Measurements from ENCODE around the gene RABAC1.
"Not testable (repeated sequence)": the region's sequence is repeated elsewhere in the genome, so short reads cannot be mapped to it uniquely, and the experiment has no call there.

RABAC1 gene

GRCh38 chr19:41915776-41916414 is 43.2 kb downstream of the RABAC1 start:
- no peak for DNase-seq (ENCODE audit: low read depth in 2 of 2)

GRCh38 chr19:41915021-41915775 is 43.9 kb downstream of the RABAC1 start:
- DNase-seq (ENCODE audit: low read depth in 2 of 2), result no peak

DNA sequence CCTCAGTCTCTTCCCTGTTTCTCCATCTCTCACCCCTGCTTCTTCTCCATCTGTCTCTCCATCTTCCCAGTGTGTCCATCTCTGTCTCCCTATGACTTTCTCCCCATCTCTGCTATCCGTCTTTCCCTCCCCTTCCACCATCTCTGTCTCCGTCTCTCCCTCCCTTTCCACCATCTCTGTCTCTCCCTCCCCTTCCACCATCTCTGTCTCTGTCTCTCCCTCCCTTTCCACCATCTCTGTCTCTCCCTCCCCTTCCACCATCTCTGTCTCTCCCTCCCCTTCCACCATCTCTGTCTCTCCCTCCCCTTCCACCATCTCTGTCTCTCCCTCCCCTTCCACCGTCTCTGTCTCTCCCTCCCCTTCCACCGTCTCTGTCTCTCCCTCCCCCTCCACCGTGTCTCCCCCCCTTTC is 44.7 kb downstream of the RABAC1 start:
- not testable (repeated sequence) for DNase-seq (ENCODE audit: low read depth in 2 of 2)

DNA sequence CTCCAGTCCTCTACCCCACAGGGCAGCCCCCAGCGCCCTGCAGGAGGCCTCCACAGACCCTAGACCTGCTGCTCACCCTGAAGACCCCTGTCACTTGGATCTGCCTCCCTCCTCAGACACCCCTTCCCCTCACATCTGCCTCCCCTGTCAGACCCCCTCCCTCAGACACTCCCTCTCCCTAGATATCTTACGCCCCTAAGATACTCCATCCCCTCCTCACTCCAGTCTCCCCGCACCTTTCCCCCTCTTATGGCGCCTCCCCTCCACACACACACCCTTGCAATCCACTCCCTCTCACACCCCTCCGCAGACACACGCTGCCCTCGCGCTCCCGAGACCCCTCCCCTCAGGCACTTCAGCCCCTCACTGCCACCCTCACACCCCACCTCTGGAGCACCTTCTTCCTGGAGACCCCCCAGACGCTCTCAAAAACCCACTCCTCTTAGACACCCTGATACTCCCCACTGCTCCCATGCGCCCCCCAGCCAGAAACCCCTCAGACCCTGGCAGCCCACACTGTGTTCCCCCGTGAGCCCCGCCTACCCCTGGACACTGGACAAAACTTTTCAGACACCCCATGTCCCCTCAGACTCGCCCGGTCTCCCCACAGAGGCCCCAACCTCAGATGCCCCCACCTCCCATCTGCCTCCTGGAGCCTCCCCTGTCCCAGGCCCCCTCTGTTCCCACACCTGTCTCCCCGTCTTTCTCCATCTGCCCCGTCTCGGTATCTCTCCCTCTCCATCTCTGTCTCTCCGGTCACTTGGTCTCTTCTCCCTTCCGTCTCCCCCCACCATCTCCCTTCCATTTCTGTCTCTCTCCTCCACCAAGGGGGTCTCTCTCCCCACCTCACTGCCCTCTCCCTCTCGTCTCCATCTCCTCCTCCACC is 45.3 kb downstream of the RABAC1 start:
- no peak for DNase-seq (ENCODE audit: low read depth in 2 of 2)

DNA sequence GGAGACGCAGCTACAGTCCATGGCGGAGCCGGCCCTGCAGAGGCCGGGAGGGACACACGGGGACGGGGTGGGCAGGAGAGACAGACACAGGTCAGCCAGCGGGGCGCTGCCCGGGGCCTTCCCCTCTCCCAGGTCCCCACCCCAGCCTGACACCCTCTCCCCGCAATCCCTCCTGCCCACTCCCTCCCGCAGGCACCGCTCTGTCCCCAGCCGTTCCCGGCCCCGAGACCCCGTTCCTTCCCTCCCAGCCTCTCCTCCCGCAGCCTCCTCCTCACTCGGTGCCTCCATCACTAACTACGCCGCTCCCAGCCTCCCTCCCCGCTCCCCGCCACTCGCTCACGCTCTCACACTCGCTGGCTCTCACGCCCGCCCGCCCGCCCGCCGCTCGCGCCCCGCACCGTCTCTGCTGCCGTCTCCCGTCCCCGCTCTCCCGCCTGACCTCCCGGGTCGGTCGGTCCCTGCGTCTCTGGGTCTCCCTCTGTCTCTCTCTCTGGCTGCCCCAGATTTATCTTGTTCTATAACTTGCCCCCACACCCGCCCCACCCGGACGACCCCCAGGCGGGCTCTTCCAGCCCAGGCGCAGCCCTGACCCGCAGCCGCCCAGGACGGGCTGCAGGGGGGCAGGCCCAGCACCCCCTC is 46.1 kb downstream of the RABAC1 start:
- DNase-seq (ENCODE audit: low read depth in 2 of 2), result no peak

DNA sequence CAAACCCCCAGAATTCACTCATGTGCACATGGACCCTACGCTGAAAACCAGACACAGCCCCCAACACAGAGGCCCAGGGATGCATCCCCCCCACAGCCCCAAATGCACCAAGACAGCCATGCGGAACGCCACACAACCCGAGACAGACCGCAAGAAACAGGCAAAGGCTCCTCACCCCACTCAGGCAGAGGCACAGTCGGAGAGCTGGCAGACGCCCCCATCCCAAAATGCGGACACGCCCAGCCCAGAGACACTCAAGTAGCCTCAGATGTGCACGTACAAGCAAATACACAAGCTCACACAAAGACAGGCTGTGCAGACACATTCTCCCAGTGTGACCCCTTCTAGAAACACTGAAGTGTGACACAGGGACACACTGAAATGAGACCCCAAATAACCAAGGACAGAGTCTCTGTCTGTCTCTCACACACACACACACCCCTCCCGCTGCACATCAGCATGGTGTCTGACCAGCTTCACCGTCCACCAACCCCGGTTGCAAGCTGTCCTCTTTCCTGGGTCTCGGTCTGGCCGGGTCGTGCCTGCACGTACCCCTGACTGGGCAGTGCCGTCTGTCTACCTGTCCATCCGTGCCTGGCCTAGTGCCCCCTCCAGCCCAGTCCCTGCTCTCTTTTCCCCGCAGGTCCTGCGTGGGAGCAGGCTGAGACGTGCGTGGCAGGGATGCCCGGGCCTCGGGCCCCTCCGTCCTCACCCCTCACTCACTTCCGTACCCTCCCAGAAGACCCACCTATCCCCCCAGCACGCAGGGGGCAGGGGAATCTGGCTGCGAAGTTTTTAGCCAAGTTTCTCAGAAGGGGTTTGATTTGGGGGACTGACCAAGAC is 47.0 kb downstream of the RABAC1 start:
- DNase-seq (ENCODE audit: low read depth in 2 of 2), result no peak

DNA sequence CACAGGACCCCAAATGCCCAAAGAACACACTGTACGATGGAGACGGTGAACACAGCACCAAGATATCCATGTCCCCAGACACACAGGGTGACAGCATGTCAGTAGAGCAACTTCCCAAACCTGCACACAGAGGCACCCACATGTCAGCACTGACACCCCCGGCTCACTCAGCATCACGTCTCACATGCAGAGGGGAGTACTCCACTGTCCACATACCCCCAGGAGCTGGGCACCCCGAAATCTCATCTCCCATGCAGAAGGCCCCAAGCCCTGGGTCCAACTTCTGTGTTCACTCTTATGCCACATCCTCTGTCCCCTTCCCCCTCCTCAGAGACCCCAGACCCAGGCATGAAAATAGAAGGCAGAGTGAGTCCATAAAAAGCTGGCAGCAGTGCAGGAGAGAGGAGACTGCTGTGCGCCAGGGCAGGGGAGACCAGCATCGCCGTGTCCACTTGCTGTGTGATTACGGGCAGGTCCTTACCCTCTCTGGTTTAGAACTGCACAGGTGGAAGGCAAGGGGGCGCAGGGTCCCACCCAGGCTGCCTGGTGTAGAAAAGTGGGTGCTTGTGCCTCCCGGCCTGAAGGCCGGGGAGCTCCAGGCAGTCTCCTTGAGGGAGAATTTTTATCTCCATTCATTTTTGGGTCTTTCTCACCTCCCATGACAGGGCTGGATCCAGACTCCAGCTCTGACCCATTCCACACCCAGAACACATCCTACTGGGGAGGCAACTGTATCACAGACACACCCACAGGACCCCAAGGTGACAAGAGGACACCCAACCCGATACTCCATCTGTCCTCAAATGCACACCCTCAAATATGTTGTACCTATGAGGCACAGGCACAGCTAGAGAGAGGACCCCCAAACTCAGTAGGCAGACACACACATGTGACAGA is 47.9 kb downstream of the RABAC1 start:
- DNase-seq (ENCODE audit: low read depth in 2 of 2), result no peak

DNA sequence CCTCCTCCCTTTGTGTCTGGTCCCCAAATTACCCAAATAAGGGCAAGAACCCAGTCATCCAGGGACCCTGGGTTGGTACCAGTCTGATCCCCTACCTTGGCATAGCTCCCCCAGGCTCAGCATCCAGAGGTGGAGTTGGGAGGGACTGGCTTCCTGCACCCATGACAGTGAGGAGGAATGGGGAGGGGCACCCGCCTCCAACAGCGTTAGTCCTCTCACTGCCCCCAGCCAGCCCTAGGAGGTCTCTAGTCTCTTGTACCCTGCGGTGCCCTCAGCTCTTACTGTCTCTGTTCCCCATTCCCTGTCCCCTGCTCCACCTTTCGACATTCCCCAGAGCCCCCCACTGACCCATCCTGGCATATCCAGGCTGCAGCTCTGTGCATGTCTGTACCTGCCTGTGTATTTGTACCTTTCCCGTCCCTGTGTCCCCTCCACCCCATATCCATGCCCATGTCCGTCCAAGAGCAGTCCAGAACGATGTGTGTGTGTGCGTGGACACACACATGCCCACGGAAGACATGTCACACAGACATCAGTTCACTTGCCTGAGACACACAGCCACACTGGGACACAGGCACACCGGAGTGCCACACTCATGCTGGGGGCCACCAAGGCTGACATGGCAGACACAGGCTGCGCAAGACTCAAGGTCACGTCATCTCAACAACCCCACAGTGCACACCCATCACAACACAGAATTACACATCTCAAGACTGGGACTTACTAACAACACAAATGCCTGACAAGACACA is 48.7 kb downstream of the RABAC1 start:
- DNase-seq (ENCODE audit: low read depth in 2 of 2), result no peak

DNA sequence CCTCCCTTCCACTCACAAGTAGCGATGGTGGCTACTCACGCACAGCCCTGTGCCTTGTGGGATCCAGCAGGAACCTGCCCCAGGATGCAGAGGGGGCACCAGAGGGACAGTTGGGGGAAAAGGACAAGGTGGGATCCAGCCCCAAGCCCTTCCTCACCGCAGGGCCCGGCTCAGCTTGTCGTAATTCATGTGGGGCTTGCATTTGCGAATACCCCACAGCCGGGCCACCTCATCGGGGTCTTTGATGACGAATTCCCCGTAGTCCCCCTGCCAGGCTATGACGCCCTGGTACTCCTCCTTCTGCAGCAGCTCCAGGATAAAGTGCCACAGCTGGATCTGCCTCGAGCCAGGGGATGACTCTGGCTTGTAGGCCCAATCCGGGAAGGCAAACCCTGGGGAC is 49.4 kb downstream of the RABAC1 start:
- DNase-seq (ENCODE audit: low read depth in 2 of 2), result no peak

- no peak for DNase-seq (ENCODE audit: low read depth in 2 of 2)
Observed at GRCh38 chr19:41908724-41909464, 50.2 kb downstream of the RABAC1 start.

- DNase-seq (ENCODE audit: low read depth in 2 of 2), result no peak
Observed at GRCh38 chr19:41907994-41908615, 51.0 kb downstream of the RABAC1 start.

DNA sequence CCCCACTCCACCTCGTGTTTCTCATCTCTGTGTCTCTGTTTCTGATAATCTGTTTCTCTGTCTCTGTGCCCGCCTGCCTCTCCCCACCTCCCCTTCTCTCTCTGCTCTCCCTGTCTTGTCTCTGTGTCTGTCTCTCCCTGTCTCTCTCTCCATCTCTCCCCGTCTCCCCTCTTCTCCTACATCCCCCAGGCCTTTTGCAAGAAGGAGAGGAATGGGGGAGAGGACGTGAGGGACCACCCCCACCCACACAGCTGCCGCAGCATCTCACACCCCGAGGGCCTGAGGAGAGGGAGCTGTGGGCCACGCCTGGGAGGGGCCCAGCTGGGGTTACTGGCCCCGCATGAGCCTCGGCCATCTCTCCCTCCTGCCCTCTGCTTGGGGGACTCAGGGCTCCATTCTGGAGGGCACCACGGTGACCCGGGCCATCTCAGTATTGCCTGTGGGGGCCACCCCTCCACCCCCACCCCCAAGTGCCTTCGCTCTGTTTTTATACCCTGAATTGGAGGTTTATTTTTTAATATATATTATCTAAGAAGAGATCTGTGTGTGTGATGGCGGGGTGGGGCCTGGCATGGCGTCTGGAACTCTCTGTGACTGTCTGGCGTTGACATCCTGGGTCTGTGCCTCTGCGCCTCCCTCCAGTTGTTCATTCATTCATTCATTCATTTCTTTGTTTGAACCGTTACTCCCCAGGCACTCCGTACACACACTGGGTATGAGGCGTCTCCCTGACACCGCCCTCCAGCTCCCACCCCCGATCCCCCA is 52.0 kb downstream of the RABAC1 start:
- no peak for DNase-seq (ENCODE audit: low read depth in 2 of 2)

Data from stimulated activated CD4-positive, alpha-beta T cell treated with anti-CD3 and anti-CD28 coated beads, Interleukin-15, amount 100 ng/mL, for 48 hours (primary cell).